HPDE6-E6E7 (cell line): ENCODE data around the gene TOPORS.
"Not testable (repeated sequence)": the region's sequence is repeated elsewhere in the genome, so short reads cannot be mapped to it uniquely, and the experiment has no call there.

ENCODE experiments used
- DNase-seq: peaks from one replicate; pipeline ENCODE4 v3.0.0; 2011; ENCODE audit warnings: missing footprints; ENCODE audit errors: extremely low spot score

The TOPORS gene

GRCh38 chr9:32552172-32552872 lies at the start of gene TOPORS, which contains the start of gene SMIM27:
TSS of gene TOPORS (minus strand) at chr9:32552586. CDS start at chr9:32552436, 150 bp downstream.
TSS of gene SMIM27 (plus strand) at chr9:32552327. CDS start at chr9:32552435, 108 bp downstream.
- peak; percentile 73 for DNase-seq

- not testable (repeated sequence) for DNase-seq
Observed at GRCh38 chr9:32599021-32599420, 46.6 kb upstream of the TOPORS start.

- DNase-seq: no peak
Observed at GRCh38 chr9:32596936-32597335, 44.5 kb upstream of the TOPORS start.

GRCh38 chr9:32596096-32596865 lies 43.9 kb upstream of the TOPORS start:
- no peak for DNase-seq

GRCh38 chr9:32590898-32591297 lies 38.5 kb upstream of the TOPORS start:
- peak; percentile 61 for DNase-seq

- DNase-seq: no peak
Observed at GRCh38 chr9:32590476-32590875, 38.1 kb upstream of the TOPORS start.

GRCh38 chr9:32589083-32589723 lies 36.8 kb upstream of the TOPORS start:
- peak; percentile 38 for DNase-seq

GRCh38 chr9:32587901-32588300 lies 35.5 kb upstream of the TOPORS start:
- DNase-seq: no peak

GRCh38 chr9:32584784-32585183 lies 32.4 kb upstream of the TOPORS start:
- DNase-seq: no peak

GRCh38 chr9:32581512-32582143 lies 29.2 kb upstream of the TOPORS start:
- DNase-seq: peak; percentile 33

GRCh38 chr9:32580631-32581300 lies 28.4 kb upstream of the TOPORS start:
- no peak for DNase-seq

GRCh38 chr9:32579706-32580331 lies 27.4 kb upstream of the TOPORS start:
- no peak for DNase-seq

- DNase-seq: no peak
Observed at GRCh38 chr9:32578976-32579375, 26.6 kb upstream of the TOPORS start.

GRCh38 chr9:32577316-32577715 lies 24.9 kb upstream of the TOPORS start:
- DNase-seq: no peak

GRCh38 chr9:32574858-32575257 lies 22.5 kb upstream of the TOPORS start:
- DNase-seq: no peak

- DNase-seq: no peak
Observed at GRCh38 chr9:32573821-32574220, 21.4 kb upstream of the TOPORS start.

GRCh38 chr9:32572900-32573523 lies 20.6 kb upstream of the TOPORS start, which contains the start of gene NDUFB6:
TSS of gene NDUFB6 (minus strand) at chr9:32573159. CDS start at chr9:32573060, 99 bp downstream.
- DNase-seq: peak; percentile 83

- DNase-seq: peak; percentile 85
Observed at GRCh38 chr9:32571969-32572899, 19.8 kb upstream of the TOPORS start.

- DNase-seq: no peak
Observed at GRCh38 chr9:32570262-32570661, 17.9 kb upstream of the TOPORS start.
